Amygdala (tissue), 56 donors: ENCODE measurements around the gene NXT2.
"Not testable (repeated sequence)": the region's sequence is repeated elsewhere in the genome, so short reads cannot be mapped to it uniquely, and the experiment has no call there.

ENCODE experiments used
- DNase-seq, 56 donors: peaks; one replicate each; lab custom pipeline; 2025; lab: John Stamatoyannopoulos, UW

The NXT2 gene

GRCh38 chrX:109536439-109537323 lies at the start of gene NXT2:
Gene NXT2, plus strand, starts transcription at chrX:109536844. Its CDS starts 163 bp downstream, at chrX:109537007.
- peak; percentile 8 to 91 (median 79) for DNase-seq

GRCh38 chrX:109487640-109488039 lies 49.0 kb upstream of the NXT2 start:
- DNase-seq: no peak

- DNase-seq: no peak
Measured at GRCh38 chrX:109489174-109489573, 47.5 kb upstream of the NXT2 start.

GRCh38 chrX:109498434-109498833 lies 38.2 kb upstream of the NXT2 start:
- DNase-seq: no peak

- DNase-seq: no peak
Measured at GRCh38 chrX:109501176-109501575, 35.5 kb upstream of the NXT2 start.

GRCh38 chrX:109508915-109509314 lies 27.7 kb upstream of the NXT2 start:
- no peak for DNase-seq

GRCh38 chrX:109511113-109511512 lies 25.5 kb upstream of the NXT2 start:
- no peak for DNase-seq

- DNase-seq: no peak
Measured at GRCh38 chrX:109519001-109519400, 17.6 kb upstream of the NXT2 start.

- DNase-seq: no peak
Measured at GRCh38 chrX:109533005-109533404, 3.6 kb upstream of the NXT2 start.

- no peak for DNase-seq
Measured at GRCh38 chrX:109533631-109534030, 3.0 kb upstream of the NXT2 start.

- peak in 2 of 56 donors; percentile 0 to 3 for DNase-seq
Measured at GRCh38 chrX:109534933-109535332, 1.7 kb upstream of the NXT2 start.

- DNase-seq: no peak
Measured at GRCh38 chrX:109535578-109535977, 1.1 kb upstream of the NXT2 start.

GRCh38 chrX:109537324-109537665 lies 651 bp downstream of the NXT2 start:
- peak in 7 of 56 donors; percentile 5 to 35 (median 16) for DNase-seq

GRCh38 chrX:109539007-109539406 lies 2.4 kb downstream of the NXT2 start:
- not testable (repeated sequence) for DNase-seq

GRCh38 chrX:109553862-109554261 lies 17.2 kb downstream of the NXT2 start:
- DNase-seq: no peak

- not testable (repeated sequence) for DNase-seq
Measured at GRCh38 chrX:109576083-109576482, 39.4 kb downstream of the NXT2 start.

- no peak for DNase-seq
Measured at GRCh38 chrX:109577055-109577454, 40.4 kb downstream of the NXT2 start.

GRCh38 chrX:109578916-109579315 lies 42.3 kb downstream of the NXT2 start:
- DNase-seq: no peak

- DNase-seq: no peak
Measured at GRCh38 chrX:109585488-109585887, 48.8 kb downstream of the NXT2 start.

- no peak for DNase-seq
Measured at GRCh38 chrX:109590176-109590575, 53.5 kb downstream of the NXT2 start.
